Thoracic aorta (tissue), 2 donors: ENCODE data around the gene TSHZ2. TPM values are rescaled to one million over a fixed set of nuclear protein-coding genes. Genes with fewer than 3 reads are reported as not detected.

Experiments used
- ATAC-seq: fragments of 150-250 bp; one replicate; pipeline ENCODE4 v1.8.0; 2017; ENCODE audit warnings: low read depth; ENCODE audit not compliant: insufficient number of reproducible peaks, low FRiP score
- DNase-seq: peaks from one replicate; pipeline ENCODE4 v3.0.0-alpha.2; 2020; ENCODE audit warnings: low spot score
- H3K27ac ChIP-seq, 2 donors: fragments of 200-600 bp; sonication (generic); 1 replicate in 1 of 2; 2 replicates in 1 of 2; pipeline ENCODE4 v1.5.1; 2016; ENCODE audit warnings: mild to moderate bottlenecking in 2 of 2, moderate library complexity in 2 of 2
- H3K27me3 ChIP-seq: fragments of 200-600 bp; sonication (generic); replicated peaks from 2 replicates; pipeline ENCODE4 v1.6.0; 2016; ENCODE audit warnings: mild to moderate bottlenecking; ENCODE audit not compliant: insufficient read depth
- H3K36me3 ChIP-seq: fragments of 200-600 bp; sonication (generic); one replicate; pipeline ENCODE4 v1.5.1; 2016
- H3K4me1 ChIP-seq, 2 donors: fragments of 200-600 bp; sonication (generic); 1 replicate in 1 of 2; 2 replicates in 1 of 2; pipeline versions ENCODE4 v1.5.1 to v1.6.0; 2016; ENCODE audit warnings: low read depth in 2 of 2, mild to moderate bottlenecking in 1 of 2; ENCODE audit not compliant: control insufficient read depth in 1 of 2
- H3K4me3 ChIP-seq: fragments of 200-600 bp; sonication (generic); 2 replicates; pipeline ENCODE4 v1.5.1; 2016; ENCODE audit warnings: mild to moderate bottlenecking
- H3K9me3 ChIP-seq: fragments of 200-600 bp; sonication (generic); 2 replicates; pipeline ENCODE4 v1.5.1; 2016
- total RNA-seq, 2 donors: library from RNA; depleted of rRNA; stranded (reverse); fragments of >200 nt; gene quantifications; one replicate each; pipeline versions ENCODE4 v1.1.0 to v1.2.3, GENCODE V29; 2016
- TF ChIP-seq, protein P1 (sequence below): fragments of 200-600 bp; sonication (generic); IDR thresholded peaks from one replicate; pipeline ENCODE4 v1.5.1; 2019; ENCODE audit warnings: antibody characterized with exemption

The TSHZ2 gene
- total RNA-seq, 2 donors from 2014 or later, result 8.4 to 32.6 TPM

DNA sequence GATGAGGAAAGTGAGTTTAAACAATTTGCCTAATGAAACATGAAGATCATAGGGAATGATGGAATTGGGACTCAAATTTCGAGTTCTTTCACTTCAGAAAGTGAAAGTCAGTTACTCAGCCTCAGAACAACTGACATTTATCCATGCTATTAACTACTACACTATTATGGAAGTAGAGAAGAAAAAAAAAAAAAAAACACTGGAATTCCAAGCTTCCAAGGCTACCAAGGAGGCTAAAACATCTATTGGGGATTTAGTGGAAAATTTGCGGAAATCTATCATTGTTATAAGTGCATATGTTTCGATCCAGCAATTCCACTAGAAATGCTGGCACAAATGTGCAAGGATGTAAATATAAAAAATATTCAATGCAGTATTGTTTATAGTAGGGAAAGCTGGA, 70.4 kb downstream of the TSHZ2 start:
- Histone ChIP-seq H3K27ac (no peak overlapping the region), H3K4me3 (no peak overlapping the region), H3K4me1 (no peaks in the 10 kb centered on the region), H3K27me3 (no peaks in the 10 kb centered on the region), H3K9me3 (no peaks in the 10 kb centered on the region), H3K36me3 (no peaks in the 10 kb centered on the region)
- ATAC-seq (no peak), DNase-seq (no peak)
- TF ChIP-seq, protein P1, sequence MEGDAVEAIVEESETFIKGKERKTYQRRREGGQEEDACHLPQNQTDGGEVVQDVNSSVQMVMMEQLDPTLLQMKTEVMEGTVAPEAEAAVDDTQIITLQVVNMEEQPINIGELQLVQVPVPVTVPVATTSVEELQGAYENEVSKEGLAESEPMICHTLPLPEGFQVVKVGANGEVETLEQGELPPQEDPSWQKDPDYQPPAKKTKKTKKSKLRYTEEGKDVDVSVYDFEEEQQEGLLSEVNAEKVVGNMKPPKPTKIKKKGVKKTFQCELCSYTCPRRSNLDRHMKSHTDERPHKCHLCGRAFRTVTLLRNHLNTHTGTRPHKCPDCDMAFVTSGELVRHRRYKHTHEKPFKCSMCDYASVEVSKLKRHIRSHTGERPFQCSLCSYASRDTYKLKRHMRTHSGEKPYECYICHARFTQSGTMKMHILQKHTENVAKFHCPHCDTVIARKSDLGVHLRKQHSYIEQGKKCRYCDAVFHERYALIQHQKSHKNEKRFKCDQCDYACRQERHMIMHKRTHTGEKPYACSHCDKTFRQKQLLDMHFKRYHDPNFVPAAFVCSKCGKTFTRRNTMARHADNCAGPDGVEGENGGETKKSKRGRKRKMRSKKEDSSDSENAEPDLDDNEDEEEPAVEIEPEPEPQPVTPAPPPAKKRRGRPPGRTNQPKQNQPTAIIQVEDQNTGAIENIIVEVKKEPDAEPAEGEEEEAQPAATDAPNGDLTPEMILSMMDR, result no peak

DNA sequence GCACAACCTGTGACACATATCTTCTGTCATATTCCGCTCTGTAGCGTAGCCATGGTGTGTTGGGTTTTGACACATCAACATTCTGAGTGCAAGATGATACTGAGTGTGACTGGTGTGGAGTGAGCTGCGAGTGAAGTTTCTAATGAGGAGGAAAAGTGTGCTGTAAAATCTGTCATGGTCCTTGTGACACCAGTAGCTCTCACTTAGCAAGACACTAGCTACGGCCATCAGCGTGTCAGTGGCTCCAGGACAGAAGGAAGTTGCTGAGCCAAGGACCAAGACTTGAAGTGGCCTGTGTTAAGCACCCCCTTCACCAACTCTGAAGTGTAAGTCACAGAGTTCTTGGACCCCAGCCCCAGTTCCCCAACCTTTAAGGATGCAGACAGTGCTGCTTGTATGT, 72.1 kb downstream of the TSHZ2 start:
- TF ChIP-seq, protein P1, result no peak
- no peaks in the 10 kb centered on the region for H3K9me3 ChIP-seq
- DNase-seq (no peak), ATAC-seq (no peak)
- no peaks in the 10 kb centered on the region for H3K36me3 ChIP-seq
- no peak overlapping the region for H3K27ac ChIP-seq
- H3K27me3 ChIP-seq, result no peaks in the 10 kb centered on the region
- no peak overlapping the region for H3K4me3 ChIP-seq
- H3K4me1 ChIP-seq, result no peaks in the 10 kb centered on the region

DNA sequence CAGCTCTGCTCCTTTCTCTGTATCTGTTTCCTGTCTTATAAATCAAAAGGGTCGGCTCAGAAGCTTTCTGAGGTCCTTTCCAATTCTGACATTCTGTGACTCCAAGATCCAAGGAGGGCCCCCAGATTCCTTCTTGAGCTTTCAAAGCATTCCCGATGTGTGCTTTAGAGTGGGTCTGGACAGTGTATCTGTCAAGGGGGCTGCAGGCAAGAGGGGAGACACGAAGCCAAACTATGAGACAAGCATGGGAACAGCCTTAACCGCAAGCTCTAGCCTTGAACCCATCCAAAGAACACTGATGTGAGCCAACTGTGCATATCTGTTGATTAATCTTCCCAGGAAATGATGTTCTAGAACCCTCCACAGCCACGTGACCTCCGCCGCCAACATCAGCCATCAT, 73.8 kb downstream of the TSHZ2 start:
- H3K4me1 ChIP-seq, result no peaks in the 10 kb centered on the region
- H3K27me3 ChIP-seq, result no peaks in the 10 kb centered on the region
- H3K4me3 ChIP-seq, result no peak overlapping the region
- no peaks in the 10 kb centered on the region for H3K9me3 ChIP-seq
- H3K27ac ChIP-seq, result no peak overlapping the region
- no peak for DNase-seq
- no peaks in the 10 kb centered on the region for H3K36me3 ChIP-seq
- TF ChIP-seq, protein P1, result no peak
- ATAC-seq, result no peak

DNA sequence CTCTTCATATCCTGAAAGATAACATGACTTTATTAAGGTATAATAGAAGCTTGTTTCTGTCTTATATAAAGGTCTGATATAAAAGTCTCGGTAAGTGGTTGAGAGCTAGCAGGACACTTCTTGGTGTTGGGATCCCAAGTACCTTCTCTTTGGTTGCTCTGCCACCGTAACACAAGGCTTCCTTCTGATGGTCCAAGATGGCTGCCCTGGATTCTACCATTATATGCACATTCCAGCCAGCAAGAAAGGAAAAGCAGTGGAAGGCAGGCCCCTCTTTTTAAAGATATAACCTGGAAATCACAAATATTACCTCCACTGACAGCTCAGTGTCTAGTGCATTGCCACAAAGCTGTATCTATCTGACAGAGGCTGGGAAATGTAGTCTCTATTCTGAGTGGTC, 75.0 kb downstream of the TSHZ2 start:
- no peaks in the 10 kb centered on the region for H3K27me3 ChIP-seq
- H3K4me3 ChIP-seq, result no peak overlapping the region
- ATAC-seq, result no peak
- no peak for DNase-seq
- H3K4me1 ChIP-seq, result no peaks in the 10 kb centered on the region
- H3K27ac ChIP-seq, result no peak overlapping the region
- no peaks in the 10 kb centered on the region for H3K9me3 ChIP-seq
- H3K36me3 ChIP-seq, result no peaks in the 10 kb centered on the region
- TF ChIP-seq, protein P1, result no peak

DNA sequence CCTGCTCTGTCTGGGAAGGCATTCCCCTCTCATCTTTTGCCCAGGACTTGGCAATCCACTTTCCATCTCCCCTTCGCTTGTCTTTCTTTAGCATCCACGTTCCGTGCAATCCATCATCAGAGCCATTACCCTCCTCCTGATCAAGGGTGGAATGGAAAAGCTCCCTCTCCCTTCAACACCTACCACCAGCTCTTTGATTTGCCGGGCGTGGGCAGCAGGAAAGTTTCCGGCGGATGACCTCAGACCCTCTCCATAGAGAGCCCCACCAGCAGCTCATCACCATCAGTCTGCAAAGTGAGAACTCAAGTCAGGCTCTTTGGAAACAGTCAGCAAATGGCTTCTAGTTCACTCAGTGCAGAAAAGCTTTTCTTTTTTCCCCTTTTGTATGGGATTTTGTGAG, 76.2 kb downstream of the TSHZ2 start:
- Histone ChIP-seq H3K4me1 (no peaks in the 10 kb centered on the region), H3K9me3 (no peaks in the 10 kb centered on the region), H3K27ac (no peak overlapping the region), H3K36me3 (no peaks in the 10 kb centered on the region), H3K4me3 (no peak overlapping the region), H3K27me3 (no peaks in the 10 kb centered on the region)
- ATAC-seq, result no peak
- TF ChIP-seq, protein P1, result no peak
- DNase-seq, result no peak
